PFSK-1 (cell line): ENCODE results near the gene SAMSN1.

ENCODE experiments used
- FOXP2 ChIP-seq: optimal IDR thresholded peaks from 2 replicates; pipeline ENCODE3; 2011; ENCODE audit warnings: borderline replicate concordance, control low read depth, inconsistent platforms; ENCODE audit not compliant: insufficient read depth; ENCODE audit errors: extremely low read length, extremely low read depth
- POLR2AphosphoS5 ChIP-seq: IDR thresholded peaks from 2 replicates; pipeline ENCODE4 v1.6.1; 2012; ENCODE audit warnings: low read depth, mild to moderate bottlenecking, control low read depth, low read length, moderate library complexity
- SIN3A ChIP-seq: IDR thresholded peaks from 2 replicates; pipeline ENCODE4 v1.6.1; 2012; ENCODE audit warnings: mild to moderate bottlenecking, low read length, moderate library complexity, borderline replicate concordance; ENCODE audit not compliant: insufficient read depth
- TAF1 ChIP-seq: IDR thresholded peaks from 2 replicates; pipeline ENCODE4 v1.6.1; 2012; ENCODE audit warnings: low read length, control low read depth, borderline replicate concordance; ENCODE audit not compliant: insufficient read depth
- TF ChIP-seq, protein P1 (sequence below), 2 experiments: IDR thresholded peaks; 2 replicates each; pipeline versions ENCODE4 v1.6.1 to v1.8.0; 2011 to 2012; ENCODE audit warnings: low read depth in 2 of 2, low read length in 2 of 2, control low read depth in 1 of 2, inconsistent platforms in 1 of 2, mild to moderate bottlenecking in 1 of 2, moderate library complexity in 1 of 2; ENCODE audit not compliant: insufficient read depth in 1 of 2

Gene SAMSN1

DNA sequence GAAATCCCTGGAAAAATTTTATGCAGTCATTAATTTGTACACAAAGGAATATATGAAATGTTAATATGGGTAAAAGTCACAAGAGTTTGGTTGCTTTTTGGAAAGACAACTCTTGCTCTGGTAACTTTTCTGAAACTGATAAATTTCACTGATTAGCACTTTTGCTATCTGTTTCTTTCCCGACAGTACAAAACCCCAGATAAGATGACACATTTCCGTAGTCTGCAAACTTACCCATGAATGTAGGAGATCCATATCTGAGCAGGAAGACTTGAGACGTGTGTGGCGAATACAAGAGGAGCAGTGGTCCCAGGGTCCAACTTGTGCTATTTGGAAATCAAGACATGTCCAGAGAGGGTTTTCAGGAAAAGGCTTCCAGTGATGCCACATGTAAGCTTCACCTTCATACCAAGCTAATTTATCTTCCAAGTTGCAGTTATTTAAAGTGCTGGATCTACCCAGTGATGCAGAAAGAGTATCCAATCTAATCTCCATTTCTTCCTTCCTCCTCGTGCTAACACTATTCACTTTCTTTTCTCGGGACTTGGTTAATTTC lies 35.9 kb upstream of the SAMSN1 start:
- no peak for TF ChIP-seq FOXP2
- no peak for TF ChIP-seq POLR2AphosphoS5
- TF ChIP-seq TAF1 = no peak
- TF ChIP-seq SIN3A = 0 out of 2 replicates have a peak, but pooled peaks have one; percentile 16
- TF ChIP-seq, protein P1, sequence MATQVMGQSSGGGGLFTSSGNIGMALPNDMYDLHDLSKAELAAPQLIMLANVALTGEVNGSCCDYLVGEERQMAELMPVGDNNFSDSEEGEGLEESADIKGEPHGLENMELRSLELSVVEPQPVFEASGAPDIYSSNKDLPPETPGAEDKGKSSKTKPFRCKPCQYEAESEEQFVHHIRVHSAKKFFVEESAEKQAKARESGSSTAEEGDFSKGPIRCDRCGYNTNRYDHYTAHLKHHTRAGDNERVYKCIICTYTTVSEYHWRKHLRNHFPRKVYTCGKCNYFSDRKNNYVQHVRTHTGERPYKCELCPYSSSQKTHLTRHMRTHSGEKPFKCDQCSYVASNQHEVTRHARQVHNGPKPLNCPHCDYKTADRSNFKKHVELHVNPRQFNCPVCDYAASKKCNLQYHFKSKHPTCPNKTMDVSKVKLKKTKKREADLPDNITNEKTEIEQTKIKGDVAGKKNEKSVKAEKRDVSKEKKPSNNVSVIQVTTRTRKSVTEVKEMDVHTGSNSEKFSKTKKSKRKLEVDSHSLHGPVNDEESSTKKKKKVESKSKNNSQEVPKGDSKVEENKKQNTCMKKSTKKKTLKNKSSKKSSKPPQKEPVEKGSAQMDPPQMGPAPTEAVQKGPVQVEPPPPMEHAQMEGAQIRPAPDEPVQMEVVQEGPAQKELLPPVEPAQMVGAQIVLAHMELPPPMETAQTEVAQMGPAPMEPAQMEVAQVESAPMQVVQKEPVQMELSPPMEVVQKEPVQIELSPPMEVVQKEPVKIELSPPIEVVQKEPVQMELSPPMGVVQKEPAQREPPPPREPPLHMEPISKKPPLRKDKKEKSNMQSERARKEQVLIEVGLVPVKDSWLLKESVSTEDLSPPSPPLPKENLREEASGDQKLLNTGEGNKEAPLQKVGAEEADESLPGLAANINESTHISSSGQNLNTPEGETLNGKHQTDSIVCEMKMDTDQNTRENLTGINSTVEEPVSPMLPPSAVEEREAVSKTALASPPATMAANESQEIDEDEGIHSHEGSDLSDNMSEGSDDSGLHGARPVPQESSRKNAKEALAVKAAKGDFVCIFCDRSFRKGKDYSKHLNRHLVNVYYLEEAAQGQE (IDR thresholded peaks at IDR 0.05; ENCODE audit: insufficient read depth in 1 of 2, low read depth in 2 of 2, low read length in 2 of 2) = no peak

DNA sequence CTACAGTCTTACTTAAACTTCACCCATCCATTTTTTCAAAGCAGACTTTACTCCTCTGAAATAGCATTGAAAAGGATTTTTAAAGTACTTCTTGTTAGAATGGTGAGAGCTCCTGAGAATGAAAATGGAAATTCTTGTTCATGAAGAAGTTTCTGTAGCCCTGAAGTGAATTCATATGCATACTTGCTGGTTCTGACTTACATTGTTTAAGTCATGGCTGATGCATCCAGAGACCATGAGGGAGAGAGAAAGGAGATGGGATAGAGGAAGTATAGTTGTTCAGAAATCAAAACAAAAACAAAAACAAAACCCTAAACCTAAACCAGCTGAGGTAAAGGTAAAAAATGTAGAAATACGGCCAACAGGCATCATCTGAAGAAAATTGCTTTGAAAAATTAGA lies 27.1 kb upstream of the SAMSN1 start:
- TF ChIP-seq, protein P1 (IDR thresholded peaks at IDR 0.05; ENCODE audit: insufficient read depth in 1 of 2, low read depth in 2 of 2, low read length in 2 of 2) = no peak
- TF ChIP-seq SIN3A = no peak
- no peak for TF ChIP-seq FOXP2
- no peak for TF ChIP-seq TAF1
- no peak for TF ChIP-seq POLR2AphosphoS5

DNA sequence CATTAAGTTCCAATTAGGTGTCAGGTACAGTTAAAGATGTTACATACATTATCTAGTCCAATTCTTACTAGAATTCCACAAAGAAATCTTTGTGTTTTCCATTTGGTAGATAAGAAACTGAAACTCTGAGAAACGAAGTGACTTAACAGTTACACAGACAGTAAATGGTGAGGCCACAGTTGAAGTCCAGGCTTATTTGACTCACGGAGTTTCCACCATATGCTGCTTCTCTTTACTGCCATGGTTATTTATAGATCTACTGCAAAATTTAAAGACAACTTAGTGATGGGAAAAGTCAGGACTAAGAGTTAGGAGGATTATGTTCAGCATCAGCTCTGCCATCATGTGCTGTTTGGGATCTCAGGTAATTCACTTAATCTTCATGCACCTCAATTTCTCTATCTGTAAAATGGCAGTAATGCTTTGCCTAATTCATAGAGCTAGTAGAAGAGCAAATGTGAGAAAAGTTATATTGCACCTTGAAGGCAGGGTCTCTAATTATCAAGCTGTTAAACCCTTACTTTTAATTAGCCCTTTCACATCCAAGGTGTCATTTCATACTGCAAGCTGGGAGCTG lies 26.2 kb upstream of the SAMSN1 start:
- TF ChIP-seq TAF1 (no peak), POLR2AphosphoS5 (no peak), SIN3A (no peak), FOXP2 (no peak)
- TF ChIP-seq, protein P1 (IDR thresholded peaks at IDR 0.05; ENCODE audit: insufficient read depth in 1 of 2, low read depth in 2 of 2, low read length in 2 of 2) = no peak

DNA sequence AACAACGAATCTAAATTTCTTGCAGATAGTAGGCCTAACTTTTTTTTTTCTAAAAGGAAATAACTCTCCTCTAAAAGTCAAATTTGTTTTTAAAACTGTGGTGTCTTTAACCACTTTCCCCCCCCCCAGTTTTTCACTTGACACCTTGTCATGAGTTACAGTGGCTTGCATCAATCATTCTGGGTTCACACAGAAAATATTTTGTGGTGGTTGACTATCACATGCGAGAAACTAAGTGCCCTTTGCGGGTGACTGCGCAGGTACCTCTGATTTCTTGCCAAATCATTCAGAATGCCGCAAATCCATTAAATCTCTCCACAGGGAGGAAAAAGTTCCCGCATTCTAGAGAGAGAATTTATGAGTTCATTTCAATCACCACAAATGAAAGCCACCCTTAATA lies 23.8 kb upstream of the SAMSN1 start:
- TF ChIP-seq SIN3A (no peak), TAF1 (no peak), POLR2AphosphoS5 (no peak), FOXP2 (no peak)
- TF ChIP-seq, protein P1 (IDR thresholded peaks at IDR 0.05; ENCODE audit: insufficient read depth in 1 of 2, low read depth in 2 of 2, low read length in 2 of 2) = no peak
